Epithelial cell of proximal tubule (primary cell): Measurements from ENCODE around the gene LMO1. TPM values are rescaled to one million over a fixed set of nuclear protein-coding genes. Genes with fewer than 3 reads are reported as not detected.

Source experiments
- DNase-seq: peaks from one replicate; pipeline ENCODE4 v3.0.0-alpha.2; 2011; ENCODE audit warnings: low read depth
- H3K4me3 ChIP-seq: 2 replicates; pipeline ENCODE4 v1.5.1; 2011; ENCODE audit warnings: low read depth, mild to moderate bottlenecking, low read length
- CTCF ChIP-seq: conservative IDR thresholded peaks from 2 replicates; pipeline ENCODE4 v1.5.1; 2012; ENCODE audit warnings: low read depth, mild to moderate bottlenecking, low read length
- total RNA-seq: library from RNA; depleted of rRNA; stranded (reverse); fragments of >200 nt; gene quantifications from 2 replicates; pipeline ENCODE4 v1.2.3, GENCODE V29; 2015

The LMO1 gene
- total RNA-seq, 1 donor from 2014 or later, result not detected

DNA sequence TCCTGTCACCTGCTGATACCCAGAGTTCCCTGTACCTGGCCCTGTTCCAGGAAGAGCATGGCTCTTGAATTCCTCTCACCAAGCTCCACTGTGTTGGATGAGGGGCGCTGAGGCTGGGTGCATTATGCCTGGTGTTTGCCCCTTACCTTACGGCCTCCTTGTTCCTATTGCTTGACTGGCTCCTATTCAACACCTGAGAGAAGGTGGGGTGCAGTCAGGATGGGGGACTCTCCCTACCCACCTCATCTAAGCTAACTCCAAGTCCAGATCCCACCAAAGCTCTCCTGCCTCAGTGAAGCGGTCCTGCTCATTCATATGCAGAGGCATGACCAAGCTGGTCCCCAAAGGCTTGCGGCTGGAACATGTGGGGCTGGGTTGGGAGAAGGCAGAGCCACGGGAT lies 59.1 kb downstream of the LMO1 start:
- no peak for DNase-seq
- no peak for TF ChIP-seq CTCF
- H3K4me3 ChIP-seq, result no peak overlapping the region

DNA sequence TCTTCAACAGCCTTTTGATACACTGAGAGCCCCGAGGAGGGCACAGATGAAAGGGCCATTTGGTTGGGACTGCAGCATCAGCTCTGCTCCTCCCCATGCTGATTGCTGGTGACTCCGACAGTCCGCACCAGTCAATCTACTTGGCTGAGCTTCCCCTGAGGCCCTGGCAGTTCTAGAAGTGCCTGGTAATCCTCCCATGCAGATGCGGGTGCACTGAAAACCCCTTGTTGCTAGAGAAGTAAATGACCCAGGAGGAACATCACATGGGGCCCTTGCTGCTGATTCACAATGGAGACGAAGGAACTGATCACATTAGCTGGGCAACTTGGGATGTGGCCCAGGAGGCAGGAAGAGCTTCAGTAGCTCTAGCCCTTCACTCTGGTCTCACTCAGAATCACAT lies 59.7 kb downstream of the LMO1 start:
- no peak overlapping the region for H3K4me3 ChIP-seq
- TF ChIP-seq CTCF, result no peak
- no peak for DNase-seq

DNA sequence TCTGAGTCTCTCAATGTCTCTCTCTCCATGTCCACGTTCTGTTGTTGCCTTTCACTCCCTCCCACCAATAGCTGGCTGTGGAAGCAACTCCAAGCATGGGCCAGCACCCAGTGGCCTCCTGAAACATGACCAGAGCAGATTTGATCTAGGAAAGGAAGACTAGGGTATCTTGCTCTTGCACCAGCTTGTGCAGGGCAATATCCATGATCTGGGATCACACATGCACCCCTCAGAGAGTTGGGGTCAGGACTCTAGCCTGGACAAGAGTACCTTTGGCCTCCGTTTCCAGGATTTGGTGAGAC lies 60.3 kb downstream of the LMO1 start:
- no peak for DNase-seq
- no peak overlapping the region for H3K4me3 ChIP-seq
- TF ChIP-seq CTCF, result no peak

- TF ChIP-seq CTCF, result no peak
- DNase-seq, result no peak
- H3K4me3 ChIP-seq, result no peak overlapping the region
Observed at GRCh38 chr11:8202516-8203413, 60.9 kb downstream of the LMO1 start.

GRCh38 chr11:8201644-8202365 lies 61.9 kb downstream of the LMO1 start:
- no peak for TF ChIP-seq CTCF
- DNase-seq, result no peak
- no peak overlapping the region for H3K4me3 ChIP-seq

- DNase-seq, result no peak
- H3K4me3 ChIP-seq, result no peak overlapping the region
- no peak for TF ChIP-seq CTCF
Observed at GRCh38 chr11:8199676-8200075, 64.0 kb downstream of the LMO1 start.
